ENCODE results near the gene DUSP7. TPM values are rescaled to one million over a fixed set of nuclear protein-coding genes. Genes with fewer than 3 reads are reported as not detected.

DUSP7 gene
- total and polyA plus RNA-seq, 2 experiments from 2014 or later = 6.4 to 13.1 TPM

GRCh38 chr3:52073490-52073889 lies 17.1 kb upstream of the DUSP7 start:
- Histone ChIP-seq H3K4me1 (ENCODE audit: insufficient read depth) (peaks cover 33% of the 10 kb centered on the region), H3K4me3 (no peak overlapping the region), H3K27ac (no peak overlapping the region), H3K9me2 (replicated peaks; ENCODE audit: insufficient read depth) (no peaks in the 10 kb centered on the region), H4K20me1 (ENCODE audit: insufficient read depth, poor library complexity, severe bottlenecking) (no peaks in the 10 kb centered on the region), H3K27me3 (no peaks in the 10 kb centered on the region), H3K79me2 (no peaks in the 10 kb centered on the region), H3K9me3 (ENCODE audit: low read depth) (no peaks in the 10 kb centered on the region), H2AFZ (no peak overlapping the region), H3K4me2 (no peak overlapping the region), H3K36me3 (replicated peaks; ENCODE audit: insufficient read depth, low read depth) (no peaks in the 10 kb centered on the region)
- DNase-seq (ENCODE audit: low spot score) = no peak
- TF ChIP-seq CTCF (IDR thresholded peaks at IDR 0.05; ENCODE audit: poor library complexity) = no peak
- no peak for TF ChIP-seq EZH2phosphoT487 (IDR thresholded peaks at IDR 0.05; ENCODE audit: low read depth, severe bottlenecking, unreplicated experiment)
- no peak for TF ChIP-seq EZH2 (IDR thresholded peaks at IDR 0.05; ENCODE audit: borderline replicate concordance)
- 96% methylated on average over 7 of the region's 7 CpGs for WGBS (ENCODE audit: low lambda C conversion rate, missing lambda C conversion rate)

- no peaks in the 10 kb centered on the region for H3K27me3 ChIP-seq
- no peak for TF ChIP-seq EZH2phosphoT487 (IDR thresholded peaks at IDR 0.05; ENCODE audit: low read depth, severe bottlenecking, unreplicated experiment)
- TF ChIP-seq CTCF (IDR thresholded peaks at IDR 0.05; ENCODE audit: poor library complexity) = no peak
- TF ChIP-seq EZH2 (IDR thresholded peaks at IDR 0.05; ENCODE audit: borderline replicate concordance) = no peak
- H4K20me1 ChIP-seq (ENCODE audit: insufficient read depth, poor library complexity, severe bottlenecking) = no peaks in the 10 kb centered on the region
- H3K4me1 ChIP-seq (ENCODE audit: insufficient read depth) = peaks cover 31% of the 10 kb centered on the region
- H3K9me3 ChIP-seq (ENCODE audit: low read depth) = no peaks in the 10 kb centered on the region
- no peak overlapping the region for H3K4me3 ChIP-seq
- DNase-seq (ENCODE audit: low spot score) = no peak
- H3K79me2 ChIP-seq = no peaks in the 10 kb centered on the region
- no peak overlapping the region for H2AFZ ChIP-seq
- H3K36me3 ChIP-seq (replicated peaks; ENCODE audit: insufficient read depth, low read depth) = no peaks in the 10 kb centered on the region
- WGBS (ENCODE audit: low lambda C conversion rate, missing lambda C conversion rate) = 93% methylated on average over 8 of the region's 8 CpGs
- H3K4me2 ChIP-seq = no peak overlapping the region
- H3K9me2 ChIP-seq (replicated peaks; ENCODE audit: insufficient read depth) = no peaks in the 10 kb centered on the region
- H3K27ac ChIP-seq = no peak overlapping the region
Measured at GRCh38 chr3:52072471-52072870, 16.1 kb upstream of the DUSP7 start.

- H3K4me3 ChIP-seq = no peak overlapping the region
- H3K36me3 ChIP-seq (replicated peaks; ENCODE audit: insufficient read depth, low read depth) = no peaks in the 10 kb centered on the region
- no peak overlapping the region for H2AFZ ChIP-seq
- H3K4me2 ChIP-seq = no peak overlapping the region
- H3K27ac ChIP-seq = no peak overlapping the region
- 98% methylated on average over 5 of the region's 5 CpGs for WGBS (ENCODE audit: low lambda C conversion rate, missing lambda C conversion rate)
- no peaks in the 10 kb centered on the region for H3K9me3 ChIP-seq (ENCODE audit: low read depth)
- no peak for TF ChIP-seq EZH2phosphoT487 (IDR thresholded peaks at IDR 0.05; ENCODE audit: low read depth, severe bottlenecking, unreplicated experiment)
- TF ChIP-seq EZH2 (IDR thresholded peaks at IDR 0.05; ENCODE audit: borderline replicate concordance) = no peak
- no peak for TF ChIP-seq CTCF (IDR thresholded peaks at IDR 0.05; ENCODE audit: poor library complexity)
- no peaks in the 10 kb centered on the region for H4K20me1 ChIP-seq (ENCODE audit: insufficient read depth, poor library complexity, severe bottlenecking)
- H3K27me3 ChIP-seq = no peaks in the 10 kb centered on the region
- no peaks in the 10 kb centered on the region for H3K9me2 ChIP-seq (replicated peaks; ENCODE audit: insufficient read depth)
- H3K79me2 ChIP-seq = no peaks in the 10 kb centered on the region
- no peak for DNase-seq (ENCODE audit: low spot score)
- H3K4me1 ChIP-seq (ENCODE audit: insufficient read depth) = peaks cover 31% of the 10 kb centered on the region
Measured at GRCh38 chr3:52072020-52072419, 15.6 kb upstream of the DUSP7 start.

Measured in hepatocyte (in vitro differentiated cells).